H1 (cell line): Measurements from ENCODE around the gene ABCC10. TPM values are rescaled to one million over a fixed set of nuclear protein-coding genes. Genes with fewer than 3 reads are reported as not detected.

Experiments
- CTCF ChIA-PET: fragments of 300-600 bp; sonication (Branson Sonifier 250); formaldehyde crosslinking; loops from one replicate; lab custom pipeline; 2021; ENCODE audit not compliant: partially characterized antibody; lab: Charles Lee
- POLR2A ChIA-PET: fragments of 300-600 bp; sonication (Branson Sonifier 250); formaldehyde crosslinking; loops from one replicate; lab custom pipeline; 2021; ENCODE audit warnings: inconsistent platforms; ENCODE audit not compliant: partially characterized antibody; lab: Charles Lee
- DNase-seq, 2 experiments: peaks; one replicate each; pipeline versions ENCODE4 v3.0.0 to v3.0.0-alpha.2; 2010 to 2022; ENCODE audit warnings: low spot score in 2 of 2, low read depth in 1 of 2, mixed read lengths in 1 of 2
- FAIRE-seq: peaks from 2 replicates; lab custom pipeline; 2011; peaks lifted over from hg19 to GRCh38; lab: Jason Lieb, UNC
- H2AFZ ChIP-seq: 2 replicates; pipeline ENCODE4 v1.8.1; 2012; ENCODE audit warnings: low read length, inconsistent platforms
- H2AK5ac ChIP-seq: 2 replicates; pipeline ENCODE4 v1.6.1; 2013; ENCODE audit warnings: low read depth, low read length
- H2BK120ac ChIP-seq: replicated peaks from 2 replicates; pipeline ENCODE3; 2013; ENCODE audit warnings: low read depth, low read length, inconsistent platforms
- H2BK12ac ChIP-seq: 2 replicates; pipeline ENCODE4 v1.6.1; 2013; ENCODE audit warnings: low read depth, low read length
- H2BK15ac ChIP-seq: 2 replicates; pipeline ENCODE4 v1.6.1; 2013; ENCODE audit warnings: low read length
- H2BK20ac ChIP-seq: 2 replicates; pipeline ENCODE4 v1.6.1; 2013; ENCODE audit warnings: low read length
- H2BK5ac ChIP-seq: 2 replicates; pipeline ENCODE4 v1.6.1; 2013; ENCODE audit warnings: low read depth, low read length
- H3K14ac ChIP-seq: 2 replicates; pipeline ENCODE4 v1.6.1; 2013; ENCODE audit warnings: inconsistent platforms; ENCODE audit not compliant: insufficient read length
- H3K18ac ChIP-seq: 2 replicates; pipeline ENCODE4 v1.6.1; 2013; ENCODE audit warnings: low read length; ENCODE audit errors: extremely low read depth
- H3K23ac ChIP-seq: 2 replicates; pipeline ENCODE4 v1.6.1; 2013; ENCODE audit warnings: inconsistent platforms; ENCODE audit not compliant: insufficient read length
- H3K23me2 ChIP-seq: 2 replicates; pipeline ENCODE4 v1.6.1; 2013; ENCODE audit warnings: low read depth, low read length
- H3K27ac ChIP-seq: 2 replicates; pipeline ENCODE4 v1.6.1; 2011; ENCODE audit warnings: low read depth, low read length, inconsistent platforms
- H3K27me3 ChIP-seq, 4 experiments: replicated peaks in 1 of 4; 1 replicate in 1 of 4; 2 replicates in 3 of 4; pipeline versions ENCODE4 v1.6.1 to v1.8.1; 2011 to 2013; ENCODE audit warnings: low read length in 3 of 4, mild to moderate bottlenecking in 3 of 4, inconsistent platforms in 2 of 4, mixed read lengths in 2 of 4, moderate library complexity in 1 of 4; ENCODE audit not compliant: control insufficient read depth in 3 of 4, insufficient read depth in 3 of 4; ENCODE audit errors: extremely low read depth in 1 of 4
- H3K36me3 ChIP-seq, 4 experiments: 2 replicates each; pipeline versions ENCODE4 v1.6.1 to v1.8.1; 2011 to 2013; ENCODE audit warnings: mild to moderate bottlenecking in 4 of 4, low read length in 3 of 4, moderate library complexity in 2 of 4, control low read depth in 1 of 4, inconsistent platforms in 1 of 4; ENCODE audit not compliant: insufficient read depth in 4 of 4, control insufficient read depth in 2 of 4
- H3K4ac ChIP-seq: replicated peaks from 2 replicates; pipeline ENCODE3; 2013; ENCODE audit warnings: low read length, low read depth, mixed read lengths, inconsistent platforms; ENCODE audit not compliant: insufficient read length
- H3K4me1 ChIP-seq, 4 experiments: replicated peaks in 1 of 4; 1 replicate in 1 of 4; 2 replicates in 3 of 4; pipeline versions ENCODE4 v1.6.1 to v1.8.1; 2011 to 2013; ENCODE audit warnings: low read length in 3 of 4, inconsistent platforms in 2 of 4, mixed read lengths in 1 of 4; ENCODE audit not compliant: insufficient read depth in 4 of 4, control insufficient read depth in 3 of 4
- H3K4me2 ChIP-seq, 2 experiments: 2 replicates each; pipeline versions ENCODE4 v1.6.1 to v1.8.1; 2011 to 2013; ENCODE audit warnings: low read depth in 2 of 2, low read length in 2 of 2, control low read depth in 1 of 2, inconsistent platforms in 1 of 2, mild to moderate bottlenecking in 1 of 2; ENCODE audit not compliant: insufficient read depth in 1 of 2
- H3K4me3 ChIP-seq, 4 experiments: fragments of 200-600, 300-600 bp in 1 of 4; sonication (generic), shearing (Covaris generic), sonication (Bioruptor Twin) in 1 of 4; 2 replicates each; pipeline versions ENCODE4 v1.5.1 to v1.8.1; 2011 to 2016; ENCODE audit warnings: low read length in 4 of 4, low read depth in 3 of 4, control low read depth in 2 of 4, inconsistent platforms in 2 of 4, mild to moderate bottlenecking in 2 of 4, mixed read lengths in 1 of 4, moderate library complexity in 1 of 4; ENCODE audit not compliant: insufficient read depth in 2 of 4; ENCODE audit errors: extremely low read depth in 1 of 4
- H3K56ac ChIP-seq: replicated peaks from 2 replicates; pipeline ENCODE3; 2013; ENCODE audit warnings: low read depth, mild to moderate bottlenecking, mixed read lengths, low read length, inconsistent platforms; ENCODE audit not compliant: insufficient read length
- H3K79me1 ChIP-seq: 2 replicates; pipeline ENCODE4 v1.6.1; 2013; ENCODE audit warnings: low read depth, low read length, control low read depth
- H3K79me2 ChIP-seq, 2 experiments: 2 replicates each; pipeline versions ENCODE4 v1.6.1 to v1.8.1; 2012 to 2013; ENCODE audit warnings: low read length in 2 of 2, mild to moderate bottlenecking in 2 of 2, inconsistent platforms in 1 of 2; ENCODE audit not compliant: insufficient read depth in 2 of 2, control insufficient read depth in 1 of 2
- H3K9ac ChIP-seq, 4 experiments: replicated peaks in 1 of 4; 1 replicate in 1 of 4; 2 replicates in 3 of 4; pipeline versions ENCODE4 v1.6.1 to v1.8.1; 2011 to 2013; ENCODE audit warnings: low read depth in 3 of 4, low read length in 3 of 4, control low read depth in 2 of 4, mild to moderate bottlenecking in 2 of 4, moderate library complexity in 2 of 4, inconsistent platforms in 1 of 4; ENCODE audit errors: extremely low read depth in 1 of 4
- H3K9me3 ChIP-seq, 2 experiments: 2 replicates each; pipeline versions ENCODE4 v1.6.1 to v1.8.1; 2012 to 2013; ENCODE audit warnings: mild to moderate bottlenecking in 2 of 2, moderate library complexity in 2 of 2, control low read depth in 1 of 2, inconsistent platforms in 1 of 2, low read depth in 1 of 2, low read length in 1 of 2, mixed read lengths in 1 of 2; ENCODE audit not compliant: insufficient read depth in 2 of 2
- H4K20me1 ChIP-seq, 2 experiments: replicated peaks in 1 of 2; 2 replicates each; pipeline versions ENCODE3 to v1.8.1; 2011 to 2013; ENCODE audit warnings: inconsistent platforms in 2 of 2, low read length in 2 of 2, mild to moderate bottlenecking in 1 of 2; ENCODE audit not compliant: insufficient read depth in 2 of 2, control insufficient read depth in 1 of 2
- H4K5ac ChIP-seq: 2 replicates; pipeline ENCODE4 v1.6.1; 2013; ENCODE audit warnings: low read length, low read depth, mixed read lengths, inconsistent platforms; ENCODE audit not compliant: insufficient read length
- H4K8ac ChIP-seq: 2 replicates; pipeline ENCODE4 v1.8.0; 2013; ENCODE audit warnings: mild to moderate bottlenecking, moderate library complexity, low read length, inconsistent platforms; ENCODE audit not compliant: insufficient read depth; ENCODE audit errors: extremely low read depth
- H4K91ac ChIP-seq: replicated peaks from 2 replicates; pipeline ENCODE3; 2013; ENCODE audit warnings: low read length, mixed read lengths, inconsistent platforms; ENCODE audit not compliant: insufficient read length
- BRCA1 ChIP-seq: IDR thresholded peaks from 2 replicates; pipeline ENCODE4 v1.6.1; 2012; ENCODE audit warnings: low read depth, low read length, improper control_type of control experiment
- CHD1 ChIP-seq: IDR thresholded peaks from 2 replicates; pipeline ENCODE4 v1.6.1; 2012; ENCODE audit warnings: low read depth, low read length, improper control_type of control experiment
- SIN3A ChIP-seq, 2 experiments: IDR thresholded peaks in 1 of 2; conservative IDR thresholded peaks in 1 of 2; 2 replicates each; pipeline ENCODE4 v1.6.1; 2011 to 2012; ENCODE audit warnings: low read length in 2 of 2, improper control_type of control experiment in 1 of 2, low read depth in 1 of 2, mild to moderate bottlenecking in 1 of 2
- SP2 ChIP-seq: IDR thresholded peaks from 2 replicates; pipeline ENCODE4 v1.6.1; 2012; ENCODE audit warnings: mild to moderate bottlenecking, low read length, inconsistent platforms
- TEAD4 ChIP-seq: IDR thresholded peaks from 2 replicates; pipeline ENCODE4 v1.6.1; 2012; ENCODE audit warnings: low read depth, low read length, inconsistent platforms, mixed read lengths
- WGBS, 2 experiments: shearing (Covaris generic) in 1 of 2; methylation state at CpG; one replicate each; pipeline versions ENCODE4 v1.1.6 to v1.1.7; 2013 to 2015; ENCODE audit warnings: low lambda C conversion rate in 2 of 2, mixed read lengths in 2 of 2, inconsistent platforms in 1 of 2, low coverage in 1 of 2, missing lambda C conversion rate in 1 of 2; ENCODE audit not compliant: insufficient replicate concordance in 2 of 2, insufficient coverage in 1 of 2, insufficient read length in 1 of 2; ENCODE audit errors: extremely low coverage in 1 of 2, missing lambda C conversion rate in 1 of 2; 5-methylcytosine and 5-hydroxymethylcytosine counted together
- polyA plus RNA-seq, 7 experiments: library from polyadenylated mRNA; depleted of rRNA in 3 of 7; stranded (reverse) in 5 of 7; unstranded in 2 of 7; fragments of >200 nt in 5 of 7; fragments of 200-250 nt in 2 of 7; gene quantifications; 1 replicate in 5 of 7; 2 replicates in 1 of 7; 4 replicates in 1 of 7; pipeline versions ENCODE4 v1.2.1 to v1.2.3, GENCODE V29; 2011 to 2013; ENCODE audit warnings: missing spikeins in 2 of 7, mixed read lengths in 2 of 7
- total RNA-seq: library from RNA; stranded (reverse); fragmentation: NEBNext Ultra II Directional; extraction: Animal tissue kit (Norgen Biotek cat#: 25700); gene quantifications from 2 replicates; pipeline ENCODE4 v1.2.1, GENCODE V29; 2021

The ABCC10 gene
- total and polyA plus RNA-seq, 2 of the 8 experiments (the other 6 are each of a cell fraction or from before 2014, with no cell fraction given) = 15.5 to 24.6 TPM

GRCh38 chr6:43469947-43470346 is 42.6 kb downstream of the ABCC10 start:
- Histone ChIP-seq H2BK20ac (no peak overlapping the region), H3K18ac (no peak overlapping the region), H3K4me3 (no peak overlapping the region), H3K27me3 (no peaks in the 10 kb centered on the region), H4K5ac (no peak overlapping the region), H2BK15ac (no peak overlapping the region), H3K9ac (no peak overlapping the region), H2BK5ac (no peak overlapping the region), H3K14ac (no peak overlapping the region), H3K4me2 (no peak overlapping the region), H3K23ac (no peak overlapping the region), H4K8ac (no peak overlapping the region), H3K79me2 (no peaks in the 10 kb centered on the region), H4K20me1 (no peaks in the 10 kb centered on the region), H2BK120ac (no peak overlapping the region), H3K4ac (no peak overlapping the region), H3K79me1 (no peaks in the 10 kb centered on the region), H2AFZ (no peak overlapping the region), H3K36me3 (no peaks in the 10 kb centered on the region), H3K9me3 (no peaks in the 10 kb centered on the region), H3K23me2 (no peaks in the 10 kb centered on the region), H3K27ac (no peak overlapping the region), H4K91ac (no peak overlapping the region), H3K4me1 (peaks cover 0 to 8% (median 5%) of the 10 kb centered on the region in 4 experiments; a peak in 4 of 7 replicates), H3K56ac (no peak overlapping the region), H2AK5ac (no peak overlapping the region), H2BK12ac (peak overlapping the region; percentile 85; the same call in 1 of the 2 replicates)
- POLR2A ChIA-PET = interaction anchor here (0.8 to 1.4 kb wide), 3 partner anchors 9 to 26 kb away, joined by 3 to 4 read pairs (median 3); no protein-coding TSS in a partner anchor
- TF ChIP-seq SIN3A (conservative IDR thresholded peaks at IDR 0.05 in 1 of 2, IDR thresholded peaks at IDR 0.05 in 1 of 2; ENCODE audit: low read depth in 1 of 2, low read length in 2 of 2) (no peak), TEAD4 (no peak), BRCA1 (no peak), CHD1 (no peak), SP2 (no peak)
- FAIRE-seq = no peak
- no peak for DNase-seq
- 97% methylated on average over 7 of the region's 7 CpGs; no CpG with 5 or more reads in 1 of the 2 experiments for WGBS, 2 experiments
- CTCF ChIA-PET = interaction anchor here (0.6 to 32.9 kb wide), 5 partner anchors 10 to 179 kb away, joined by 3 to 536 read pairs (median 5); partner anchors contain the start of gene LRRC73
